ENCODE results near the gene RNU1-4. TPM values are rescaled to one million over a fixed set of nuclear protein-coding genes. Genes with fewer than 3 reads are reported as not detected.
A peak's percentile ranks its signal among the peaks of the same experiment; 100 is the strongest.
"Not testable (repeated sequence)": the region's sequence is repeated elsewhere in the genome, so short reads cannot be mapped to it uniquely, and the experiment has no call there.

RNU1-4 gene
- polyA plus RNA-seq, 4 donors = not detected

DNA sequence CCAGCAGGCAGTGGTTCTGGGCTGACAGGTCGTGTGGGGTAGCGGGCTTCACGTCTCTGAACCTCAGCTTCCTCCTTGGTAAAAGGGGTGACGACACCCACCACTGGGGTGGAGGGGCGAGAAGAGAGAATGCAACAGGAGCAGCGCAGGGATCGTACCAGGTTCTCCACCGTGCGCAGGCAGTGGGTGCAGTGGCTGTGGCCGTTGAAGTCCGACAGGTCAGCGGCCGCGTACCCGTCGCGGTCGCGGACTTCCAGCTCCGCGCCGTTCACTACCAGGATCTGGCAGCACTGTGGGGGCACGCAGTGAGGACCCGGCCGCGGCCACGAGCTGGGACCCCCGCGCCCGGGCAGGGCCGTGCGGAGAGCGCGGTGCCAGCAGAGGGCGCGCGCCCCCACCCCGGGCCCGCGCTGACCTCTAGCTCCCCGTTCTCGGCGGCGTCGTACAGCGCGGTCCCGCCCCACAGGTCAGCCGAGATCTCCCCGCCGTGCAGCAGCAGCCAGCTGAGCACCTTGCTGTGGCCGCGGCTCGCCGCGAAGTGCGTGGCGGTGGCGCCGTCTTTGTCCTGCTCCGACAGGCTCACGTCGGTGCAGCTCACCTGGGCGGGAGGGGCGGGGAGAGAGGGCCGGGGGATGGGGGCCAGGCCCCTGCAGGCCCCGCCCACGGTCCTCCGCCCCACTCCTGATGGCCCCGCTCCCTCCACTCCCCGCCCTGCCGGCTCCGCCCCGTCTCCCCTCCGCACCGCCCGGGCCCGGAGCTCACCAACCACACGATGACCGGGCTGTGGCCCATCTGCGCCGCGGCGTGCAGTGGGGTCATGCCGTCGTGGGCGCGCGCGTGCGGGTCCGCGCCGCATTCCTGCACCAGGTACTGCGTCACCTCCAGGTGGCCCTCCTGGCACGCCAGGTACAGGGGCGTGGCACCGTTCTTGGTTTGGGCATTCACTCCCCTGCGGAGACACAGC lies 32.9 kb upstream of the RNU1-4 start:
- DNase-seq (ENCODE audit: low read depth in 4 of 4, low spot score in 3 of 4) = not testable (repeated sequence)

DNA sequence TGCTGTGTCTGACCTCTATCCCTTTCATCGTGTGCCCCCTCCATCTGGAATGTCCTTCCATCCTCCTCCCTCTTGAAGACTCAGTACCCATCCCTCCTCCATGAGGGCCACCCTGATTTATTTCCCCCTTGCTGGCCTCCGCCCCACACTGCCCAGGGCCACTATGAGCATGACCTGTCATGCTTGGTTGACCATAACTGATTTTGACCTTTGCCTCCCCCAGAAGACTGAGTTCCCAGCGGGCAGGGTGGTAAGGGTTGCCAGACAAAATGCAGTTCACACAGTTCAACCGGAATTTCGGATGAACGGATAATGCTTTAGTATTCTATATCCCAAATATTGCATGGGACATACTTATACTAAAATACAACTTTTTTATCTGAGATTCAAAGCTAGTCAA lies 31.6 kb upstream of the RNU1-4 start:
- DNase-seq (ENCODE audit: low read depth in 4 of 4, low spot score in 3 of 4) = not testable (repeated sequence)

DNA sequence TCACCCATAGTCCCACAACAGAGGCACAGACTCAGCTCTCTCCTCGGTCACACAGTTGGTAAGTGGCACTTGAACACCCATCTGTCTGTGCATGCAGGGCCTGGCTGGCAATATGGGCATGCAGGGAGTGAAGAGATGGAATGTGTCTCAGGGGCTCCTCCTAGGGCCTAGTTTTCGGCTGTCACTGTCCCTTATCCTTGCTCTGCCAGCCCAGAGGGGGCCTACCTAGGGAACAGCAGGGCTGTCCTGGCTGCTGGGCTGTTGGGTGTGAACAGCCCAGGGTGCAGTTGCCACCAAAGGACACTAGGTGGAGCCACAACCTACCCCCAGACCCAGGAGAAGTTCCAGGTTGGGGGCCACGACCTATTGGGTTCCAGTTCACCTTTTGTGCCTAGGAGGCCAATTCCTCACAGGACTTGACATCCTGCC lies 30.6 kb upstream of the RNU1-4 start:
- not testable (repeated sequence) for DNase-seq (ENCODE audit: low read depth in 4 of 4, low spot score in 3 of 4)

DNA sequence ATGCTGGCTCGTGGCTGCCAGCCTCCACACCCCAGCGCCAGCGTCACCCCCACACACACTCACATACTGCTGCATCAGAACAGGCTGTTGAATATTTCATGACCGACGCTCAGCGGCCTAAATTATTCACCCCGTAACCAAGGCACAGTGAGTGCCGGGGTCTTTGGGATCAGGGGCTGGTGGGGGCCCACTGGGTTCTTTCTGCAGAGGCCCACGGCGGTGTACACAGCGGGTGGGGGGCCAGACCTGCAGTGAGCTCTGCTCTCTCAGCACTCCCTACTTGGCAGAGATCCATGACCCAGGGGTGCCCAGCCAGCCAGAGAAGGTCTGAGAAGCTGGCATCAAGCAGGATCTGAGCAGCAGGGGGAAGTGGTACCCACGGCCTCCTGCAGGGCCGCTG lies 29.7 kb upstream of the RNU1-4 start:
- DNase-seq (ENCODE audit: low read depth in 4 of 4, low spot score in 3 of 4) = not testable (repeated sequence)

DNA sequence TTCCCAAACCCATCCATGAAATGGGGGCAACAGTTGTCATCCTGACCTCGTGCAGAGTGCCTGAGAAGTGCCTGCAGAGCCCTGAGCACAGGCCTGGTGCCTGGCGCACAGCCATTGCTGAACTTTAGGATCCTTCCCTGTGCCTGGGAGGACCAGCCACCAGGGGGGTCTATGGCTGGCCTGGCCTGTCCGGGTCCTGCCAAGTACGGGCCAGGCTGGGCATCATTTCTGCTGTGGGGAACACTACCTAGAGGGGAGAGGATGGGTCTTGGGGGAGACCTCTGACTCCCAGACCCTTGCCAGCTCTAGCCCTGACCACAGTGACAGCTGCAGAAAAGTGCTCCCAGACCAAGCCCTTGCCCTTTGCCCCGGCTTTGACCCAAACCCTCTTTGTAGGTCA lies 28.2 kb upstream of the RNU1-4 start:
- DNase-seq (ENCODE audit: low read depth in 4 of 4, low spot score in 3 of 4) = not testable (repeated sequence)

DNA sequence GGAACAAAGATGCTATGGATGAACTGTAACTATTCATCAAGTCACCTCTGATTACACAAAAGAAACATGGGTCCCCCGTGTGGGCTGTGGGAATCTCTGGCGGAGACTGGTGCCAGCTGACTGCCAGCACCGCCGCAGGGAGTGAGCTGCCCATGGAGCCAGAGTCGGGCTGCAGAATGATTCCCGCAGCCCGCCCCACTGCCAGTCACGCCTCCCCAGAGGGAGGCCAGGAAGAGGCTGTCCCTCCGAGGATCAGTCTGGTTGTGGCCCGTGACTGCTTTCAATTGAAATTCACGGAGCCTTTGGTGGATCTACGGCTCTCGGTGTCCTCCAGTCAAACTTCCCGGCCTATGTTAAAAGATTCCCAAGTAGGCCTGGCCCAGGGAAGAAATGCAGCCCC lies 27.7 kb upstream of the RNU1-4 start:
- not testable (repeated sequence) for DNase-seq (ENCODE audit: low read depth in 4 of 4, low spot score in 3 of 4)

DNA sequence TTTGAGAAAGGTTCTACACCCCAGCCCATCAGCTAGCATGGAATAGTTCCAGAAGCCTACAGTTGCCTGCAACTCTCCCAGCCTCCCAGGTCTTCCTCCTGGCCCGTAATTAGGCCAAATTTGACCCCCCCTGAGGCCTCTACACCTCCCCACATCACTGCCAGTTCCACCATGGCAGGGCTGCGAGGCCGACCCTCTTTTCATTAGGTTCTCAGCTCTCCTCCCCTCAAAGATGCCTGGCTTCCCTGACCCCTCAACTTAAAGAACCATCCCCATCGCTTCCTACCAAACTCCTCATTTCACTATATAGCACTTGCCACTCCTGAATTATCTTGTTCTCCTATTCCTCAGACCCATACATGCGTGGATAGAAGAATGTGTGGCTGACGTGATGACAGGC lies 27.3 kb upstream of the RNU1-4 start:
- not testable (repeated sequence) for DNase-seq (ENCODE audit: low read depth in 4 of 4, low spot score in 3 of 4)

DNA sequence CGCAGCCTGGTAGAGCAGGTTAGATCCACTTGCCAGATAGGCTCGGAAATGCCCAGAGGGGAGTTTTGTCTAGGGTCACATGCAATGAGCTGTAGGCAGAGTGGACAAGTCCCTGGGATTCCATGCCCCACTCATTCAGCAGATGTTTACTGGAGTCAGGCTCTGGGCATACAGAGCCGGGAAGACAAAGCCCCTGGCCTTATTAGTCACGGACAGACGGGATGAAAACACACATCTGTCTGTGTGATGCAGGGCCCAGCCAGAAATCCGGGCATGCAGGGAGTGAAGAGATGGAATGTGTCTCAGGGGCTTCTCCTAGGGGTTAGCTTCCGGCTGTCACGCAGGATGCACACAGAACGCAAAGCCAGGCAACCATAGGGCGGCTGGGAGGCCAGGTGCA lies 26.8 kb upstream of the RNU1-4 start:
- not testable (repeated sequence) for DNase-seq (ENCODE audit: low read depth in 4 of 4, low spot score in 3 of 4)

DNA sequence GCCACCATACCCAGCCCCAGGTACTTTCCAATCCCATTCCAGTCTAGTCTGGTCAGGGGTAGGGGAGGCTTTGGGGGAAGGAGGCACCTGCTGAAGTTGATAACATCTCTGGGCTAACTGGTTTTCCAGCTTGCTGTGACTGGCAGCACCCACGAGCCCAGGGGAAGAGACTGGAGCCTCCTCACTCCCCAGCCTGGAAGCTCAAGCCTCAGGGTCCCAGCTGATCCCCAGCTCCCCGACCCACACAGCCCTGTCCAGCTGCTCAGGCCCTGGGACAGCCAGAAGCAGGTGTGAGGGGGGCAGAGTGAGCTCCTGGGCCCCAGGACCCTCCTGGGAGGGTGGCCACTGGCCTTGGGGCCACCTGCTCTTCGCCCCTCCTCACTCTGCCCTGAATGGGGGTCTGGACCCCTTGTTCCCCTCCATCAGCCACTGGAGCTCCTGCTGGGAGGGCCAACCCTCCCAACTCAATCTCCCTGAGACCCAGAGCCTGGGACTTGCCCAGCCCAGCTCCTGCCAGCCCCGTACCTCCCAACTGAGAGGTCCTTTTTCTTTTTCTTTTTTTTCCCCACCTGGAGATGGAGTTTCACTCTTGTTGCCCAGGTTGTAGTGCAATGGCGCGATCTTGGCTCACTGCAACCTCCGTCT lies 23.5 kb upstream of the RNU1-4 start:
- DNase-seq (ENCODE audit: low read depth in 4 of 4, low spot score in 3 of 4) = no peak

DNA sequence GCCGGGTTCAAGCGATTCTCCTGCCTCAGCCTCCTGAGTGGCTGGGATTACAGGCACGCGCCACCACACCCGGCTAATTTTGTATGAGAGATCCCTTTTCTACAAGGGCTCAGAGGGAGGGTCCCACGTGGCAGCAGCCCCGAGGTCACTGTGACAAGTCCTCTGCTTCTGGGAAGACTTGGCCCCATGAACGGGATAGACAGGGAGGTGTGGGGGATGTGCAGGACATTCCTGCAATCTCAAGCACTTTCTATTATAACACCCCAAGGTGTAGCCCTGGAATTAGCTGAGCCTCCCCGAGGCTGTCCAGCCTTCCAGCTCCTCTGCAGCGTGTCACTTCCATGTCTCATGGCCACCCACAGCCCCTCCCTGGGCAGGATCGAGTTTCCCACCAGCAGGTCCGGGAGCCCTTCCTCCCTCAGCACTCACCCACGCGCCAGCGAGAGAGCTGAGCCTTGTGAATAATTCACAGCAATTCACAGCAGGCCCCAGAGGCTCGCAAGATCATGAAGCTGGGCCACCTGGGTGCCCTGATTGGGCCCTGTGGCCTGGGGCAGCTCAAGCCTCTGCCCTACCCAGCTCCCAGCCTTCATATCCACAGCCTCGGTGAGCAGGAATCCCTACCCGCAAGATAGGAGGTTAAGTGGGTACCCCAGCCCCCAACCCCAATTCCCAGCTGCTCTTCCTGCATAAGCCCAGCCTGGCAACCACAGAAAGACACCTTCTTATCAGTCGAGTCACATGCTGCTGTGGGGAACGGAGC lies 22.8 kb upstream of the RNU1-4 start:
- DNase-seq (ENCODE audit: low read depth in 4 of 4, low spot score in 3 of 4) = peak in 1 of 4 donors; percentile 48

DNA sequence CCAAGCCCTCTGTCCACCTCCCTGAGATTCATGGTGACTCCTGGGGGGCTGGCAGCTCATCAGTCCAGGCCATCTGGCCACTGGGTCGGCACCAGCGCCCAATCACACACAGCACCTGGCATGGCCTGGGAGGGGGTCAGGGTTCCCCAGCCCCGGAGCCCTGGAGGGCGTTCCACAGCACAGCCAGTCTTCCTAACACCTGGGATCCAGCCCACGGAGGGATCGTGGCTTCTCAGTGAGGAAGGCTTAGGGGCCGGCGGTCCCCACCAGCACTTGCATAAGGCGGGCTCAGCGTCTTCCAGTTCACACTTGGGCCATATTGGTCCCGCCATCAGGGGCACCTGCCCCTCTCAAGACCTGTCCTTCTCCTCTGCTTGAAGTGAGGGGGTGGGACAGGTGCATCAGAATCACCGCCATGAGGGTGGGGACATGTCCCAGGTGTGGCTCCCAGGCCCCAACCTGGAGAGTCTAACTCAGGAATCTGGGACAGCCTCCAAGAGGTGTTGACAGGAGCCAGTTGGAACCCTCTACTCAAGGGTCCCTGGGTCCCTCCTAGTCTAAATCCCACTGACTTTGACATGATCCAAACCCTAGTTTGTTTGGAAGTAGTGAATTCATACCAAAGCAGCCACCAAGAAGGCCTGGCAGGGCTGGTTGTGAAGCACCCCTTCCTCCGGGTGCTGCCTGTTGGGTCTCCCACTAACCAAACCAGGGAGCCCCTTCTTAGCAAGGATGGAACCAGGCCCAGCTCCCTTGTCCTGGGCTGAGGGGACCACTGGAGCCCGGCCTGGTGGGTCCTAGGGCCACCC lies 22.0 kb upstream of the RNU1-4 start:
- DNase-seq (ENCODE audit: low read depth in 4 of 4, low spot score in 3 of 4) = not testable (repeated sequence)

DNA sequence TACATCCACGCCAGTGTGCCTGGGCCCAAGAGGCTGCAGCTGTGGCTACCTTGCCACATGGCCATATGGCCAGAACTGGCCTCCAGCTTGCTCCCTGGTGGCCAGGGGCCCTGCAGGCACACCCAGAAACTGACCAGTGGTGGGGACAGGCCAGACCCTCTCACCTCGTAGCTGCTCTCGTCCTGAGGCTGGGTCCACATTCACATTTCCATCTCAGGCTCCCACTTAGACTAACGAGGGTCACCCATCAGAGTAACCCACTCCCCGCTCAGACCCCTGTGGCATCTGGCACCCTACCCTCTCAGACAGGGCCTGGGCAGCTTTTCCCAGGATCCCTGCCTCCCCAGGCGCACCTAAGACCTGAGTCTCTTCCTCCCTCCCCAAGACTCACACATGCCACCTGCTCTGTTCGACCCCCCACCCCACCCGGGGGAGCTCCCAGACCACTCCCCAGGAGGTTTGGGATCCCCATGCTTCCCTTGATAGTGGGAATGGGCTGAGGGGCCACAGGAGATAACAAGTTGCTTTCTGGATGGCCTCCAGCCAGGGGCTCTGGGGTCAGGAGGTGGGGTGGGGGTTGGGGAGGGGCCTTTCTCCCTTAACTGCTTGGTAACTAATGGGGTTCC lies 21.3 kb upstream of the RNU1-4 start:
- DNase-seq (ENCODE audit: low read depth in 4 of 4, low spot score in 3 of 4) = no peak

DNA sequence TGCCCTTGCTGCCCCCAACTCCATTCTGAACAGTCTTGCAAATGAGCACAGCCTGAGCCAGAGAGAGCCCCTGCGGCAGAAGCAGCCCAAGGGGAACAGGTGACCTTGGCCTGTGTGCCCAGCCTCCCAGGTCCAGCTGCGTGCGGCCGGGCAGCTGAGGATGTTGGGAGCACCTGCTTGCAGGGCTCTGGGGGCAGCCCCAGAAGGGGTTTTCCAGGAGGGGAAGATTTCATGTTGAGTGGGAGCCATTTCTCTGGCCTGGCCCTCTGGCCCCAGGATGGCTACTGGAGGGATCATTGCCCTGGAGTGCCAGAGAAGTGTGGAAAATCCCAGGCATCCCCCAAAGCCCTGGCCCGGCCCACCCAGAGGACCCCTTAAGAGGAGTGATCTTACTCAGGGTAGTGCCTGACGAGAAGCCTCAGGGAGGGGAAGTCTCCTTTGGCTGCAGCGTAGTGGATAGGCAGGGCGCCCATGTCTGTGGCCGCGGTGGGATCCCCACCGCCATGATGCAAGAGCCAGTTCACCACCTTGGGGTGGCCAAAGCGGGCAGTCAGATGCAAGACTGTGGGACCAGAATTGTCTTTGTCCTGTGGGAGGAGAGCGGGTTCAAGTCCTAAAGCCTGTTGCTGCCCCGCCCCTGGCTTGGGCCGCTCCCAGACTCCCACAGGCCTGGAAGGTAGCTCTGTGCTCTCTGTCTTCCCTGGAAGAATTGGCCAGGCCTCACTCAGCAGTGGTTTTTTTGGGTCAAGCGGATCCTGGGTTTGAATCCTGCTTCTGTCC lies 20.6 kb upstream of the RNU1-4 start:
- DNase-seq (ENCODE audit: low read depth in 4 of 4, low spot score in 3 of 4) = no peak

DNA sequence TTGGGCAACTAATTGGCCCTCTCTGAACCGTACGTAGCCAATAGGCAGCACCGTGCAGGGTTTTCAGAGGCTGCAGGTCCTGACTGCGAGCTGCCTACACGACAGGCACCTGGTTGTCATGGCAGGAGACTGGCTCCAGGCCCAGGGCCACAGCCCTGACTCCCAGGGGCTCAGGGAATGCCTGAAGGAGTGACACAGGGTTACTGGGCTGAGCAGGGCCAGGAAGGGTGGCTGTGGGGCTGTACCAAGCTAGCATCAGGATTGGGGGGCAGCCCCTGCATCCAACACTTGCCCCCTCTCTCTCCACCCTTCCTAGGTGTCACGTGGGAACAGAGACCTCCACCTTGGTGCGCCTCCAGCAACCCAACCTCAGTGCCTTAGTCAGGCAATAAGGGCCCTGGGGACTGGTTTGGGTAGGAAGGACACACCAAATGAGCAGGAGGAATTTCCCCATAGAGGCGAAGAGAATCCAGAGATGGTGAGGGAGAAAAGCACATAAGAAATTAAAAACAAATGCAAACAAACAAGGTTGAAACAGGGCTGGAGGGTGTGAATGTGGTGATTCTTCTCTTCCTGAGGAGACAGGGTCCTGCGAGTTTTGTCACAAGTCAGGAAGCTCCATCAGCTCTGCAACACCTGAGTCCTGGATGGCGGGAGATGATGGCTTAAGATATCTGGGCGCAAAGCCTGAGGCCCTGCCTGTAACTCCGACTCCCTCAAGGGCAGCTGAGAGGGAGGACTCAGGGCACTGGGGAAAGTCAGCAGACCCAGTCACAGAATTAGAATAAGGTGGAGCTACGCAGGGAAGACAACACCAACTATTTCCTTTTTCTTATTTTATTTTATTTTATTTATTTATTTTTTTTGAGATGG lies 19.7 kb upstream of the RNU1-4 start:
- peak in 1 of 4 donors; percentile 25 for DNase-seq (ENCODE audit: low read depth in 4 of 4, low spot score in 3 of 4)

DNA sequence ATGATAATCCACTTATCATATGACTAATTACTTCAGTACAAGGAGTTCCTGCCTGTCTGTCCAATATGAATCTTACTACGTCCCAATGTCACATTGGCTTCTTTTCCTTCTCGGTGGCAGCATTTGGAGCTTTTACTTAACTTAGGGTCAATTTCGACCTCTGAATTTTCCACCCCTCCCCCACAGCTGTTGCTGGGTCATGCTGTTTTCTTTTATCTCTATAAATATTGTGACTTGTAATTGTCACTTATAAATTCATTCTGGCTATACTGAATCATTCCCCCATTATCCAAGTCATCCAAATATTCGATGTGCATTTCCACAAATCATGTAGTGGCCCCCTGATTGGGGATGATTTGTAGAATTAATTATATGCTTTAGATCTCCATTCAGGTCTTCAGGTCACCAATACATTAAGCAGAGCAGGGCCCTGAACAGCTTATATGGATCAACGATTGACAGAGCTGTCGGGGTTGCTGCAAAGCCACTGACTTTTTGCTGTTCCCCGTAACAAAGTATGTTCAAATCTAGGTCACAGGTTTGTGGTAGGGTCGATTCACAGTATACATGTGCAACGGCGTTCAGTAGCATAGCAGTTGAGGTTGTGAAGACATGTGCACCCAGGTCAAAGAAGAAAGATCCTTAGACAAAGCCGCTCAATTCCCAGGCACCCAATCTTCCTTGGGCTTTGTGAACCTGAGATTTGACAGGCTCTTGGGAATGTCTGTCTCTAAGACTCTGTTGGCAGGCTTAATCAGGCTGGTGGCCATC lies 18.3 kb upstream of the RNU1-4 start:
- DNase-seq (ENCODE audit: low read depth in 4 of 4, low spot score in 3 of 4) = no peak

DNA sequence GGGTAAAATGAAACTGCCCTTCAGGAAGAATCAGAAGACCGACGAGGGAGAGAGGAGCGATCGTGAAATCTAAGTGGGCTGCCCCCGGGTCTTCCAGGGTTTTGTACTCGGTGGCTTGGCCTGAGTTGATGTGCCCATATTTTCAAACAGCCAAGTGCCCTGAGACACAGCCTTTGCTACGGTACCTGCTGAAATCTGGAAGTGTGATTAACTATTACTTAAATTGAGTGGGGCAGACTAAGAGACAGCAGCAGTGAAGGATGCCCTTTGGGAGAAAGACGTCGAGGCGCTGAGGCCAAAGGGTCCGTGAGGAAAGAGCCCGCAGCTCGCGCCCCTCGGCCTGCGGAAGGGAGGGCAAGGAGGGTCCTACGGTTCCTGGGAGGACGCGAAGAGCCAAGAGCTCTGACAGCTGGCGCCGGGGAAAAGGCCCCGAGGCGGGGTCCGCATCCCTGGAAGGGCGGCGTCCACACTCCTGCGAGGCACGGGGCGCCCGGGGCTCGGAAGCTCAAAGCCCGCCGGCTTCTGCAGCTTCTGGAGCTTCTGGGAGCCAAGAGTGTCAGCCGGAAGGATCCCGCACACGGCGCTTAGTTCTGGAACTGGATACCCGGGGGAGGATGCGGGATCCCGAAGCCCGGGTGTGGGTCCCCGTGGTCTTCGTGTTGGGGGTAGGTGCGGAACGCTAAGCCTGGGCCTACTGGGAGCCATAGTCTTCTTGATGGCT lies 15.4 kb upstream of the RNU1-4 start:
- no peak for DNase-seq (ENCODE audit: low read depth in 4 of 4, low spot score in 3 of 4)
